ENCODE measurements around the gene CRKL.

CRKL gene

GRCh38 chr22:20983081-20983771 lies 66.0 kb downstream of the CRKL start:
- DNase-seq: no peak

DNA sequence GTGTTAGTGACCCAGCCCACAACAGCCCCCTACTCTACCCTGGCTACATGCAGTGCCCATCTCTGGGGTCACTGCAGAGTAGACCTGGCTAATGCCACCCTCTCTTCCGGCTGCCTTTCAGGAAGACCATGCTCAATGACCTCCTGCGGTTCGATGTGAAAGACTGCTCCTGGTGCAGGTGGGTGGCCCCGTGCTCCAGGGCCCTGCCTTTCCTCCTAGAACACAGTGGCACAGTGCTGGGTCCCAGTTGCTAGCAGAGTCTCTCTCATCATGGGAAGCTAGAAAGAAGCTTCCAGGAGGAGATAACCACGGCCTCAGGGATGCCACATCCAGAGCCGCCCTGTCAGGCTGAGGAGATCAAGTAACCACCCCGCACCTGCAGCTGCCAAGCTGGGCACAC lies 68.5 kb downstream of the CRKL start:
- DNase-seq: no peak

- DNase-seq: no peak
Observed at GRCh38 chr22:20986365-20986764, 69.2 kb downstream of the CRKL start.

GRCh38 chr22:20987375-20987774 lies 70.2 kb downstream of the CRKL start:
- no peak for DNase-seq

- DNase-seq: no peak
Observed at GRCh38 chr22:20988573-20989322, 71.5 kb downstream of the CRKL start.

DNA sequence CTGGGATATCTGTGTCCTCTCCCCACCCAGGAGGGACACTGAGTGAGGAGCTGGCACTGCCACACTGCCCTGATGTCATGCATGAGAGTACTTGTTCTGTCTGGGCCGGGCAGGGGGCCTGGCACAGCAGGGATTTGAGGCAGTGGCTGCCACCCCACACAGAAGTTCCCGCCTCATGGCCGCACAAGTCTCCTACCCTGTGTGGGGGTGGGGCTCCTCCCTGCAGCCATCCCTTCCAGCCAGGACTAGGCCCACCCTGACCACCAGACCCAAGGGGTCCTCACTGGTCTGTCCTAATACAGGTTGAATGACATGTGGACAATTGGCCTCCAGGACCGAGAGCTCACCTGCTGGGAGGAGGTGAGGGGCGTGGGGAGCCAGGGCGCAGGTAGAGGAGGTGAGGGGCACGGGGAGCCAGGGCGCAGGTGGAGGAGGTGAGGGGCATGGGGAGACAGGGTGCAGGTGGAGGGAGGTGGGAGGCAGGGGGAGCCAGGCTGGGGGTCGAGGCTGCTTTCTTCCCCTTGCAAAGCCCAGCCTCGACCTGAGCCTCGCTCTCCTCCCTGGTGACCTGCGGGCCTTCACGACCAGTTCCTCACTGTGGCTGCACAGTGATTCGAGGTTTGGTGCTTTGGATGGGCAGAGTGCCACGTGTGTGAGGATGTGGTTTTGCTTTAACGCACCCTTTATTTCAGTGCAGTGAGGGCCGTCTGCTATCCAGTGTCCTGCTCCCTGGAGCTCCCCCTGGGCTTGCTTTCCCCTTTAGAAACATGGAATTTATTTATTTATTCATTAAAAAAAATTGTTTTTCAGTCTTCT lies 72.3 kb downstream of the CRKL start:
- DNase-seq: no peak

GRCh38 chr22:20990184-20991180 lies 73.3 kb downstream of the CRKL start:
- DNase-seq: no peak

- DNase-seq: no peak
Observed at GRCh38 chr22:20991252-20992055, 74.2 kb downstream of the CRKL start.

DNA sequence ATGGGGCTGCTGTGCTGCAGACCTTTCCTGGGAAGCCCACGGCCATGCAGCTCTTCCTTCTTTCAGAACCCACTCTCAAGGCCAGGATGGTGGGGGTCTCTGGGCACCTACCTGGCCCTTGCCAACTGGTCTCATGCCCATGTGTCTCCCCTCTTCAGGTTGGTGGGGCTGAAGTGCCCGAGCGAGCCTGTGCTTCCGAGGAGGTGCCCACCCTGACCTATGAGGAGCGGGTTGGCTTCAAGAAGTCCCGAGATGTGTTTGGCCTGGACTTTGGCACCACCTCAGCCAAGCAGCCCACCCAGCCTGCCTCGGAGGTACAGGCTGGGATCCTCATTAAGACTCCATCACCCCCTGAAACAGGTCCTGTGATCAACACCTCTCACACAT lies 74.8 kb downstream of the CRKL start:
- no peak for DNase-seq

DNA sequence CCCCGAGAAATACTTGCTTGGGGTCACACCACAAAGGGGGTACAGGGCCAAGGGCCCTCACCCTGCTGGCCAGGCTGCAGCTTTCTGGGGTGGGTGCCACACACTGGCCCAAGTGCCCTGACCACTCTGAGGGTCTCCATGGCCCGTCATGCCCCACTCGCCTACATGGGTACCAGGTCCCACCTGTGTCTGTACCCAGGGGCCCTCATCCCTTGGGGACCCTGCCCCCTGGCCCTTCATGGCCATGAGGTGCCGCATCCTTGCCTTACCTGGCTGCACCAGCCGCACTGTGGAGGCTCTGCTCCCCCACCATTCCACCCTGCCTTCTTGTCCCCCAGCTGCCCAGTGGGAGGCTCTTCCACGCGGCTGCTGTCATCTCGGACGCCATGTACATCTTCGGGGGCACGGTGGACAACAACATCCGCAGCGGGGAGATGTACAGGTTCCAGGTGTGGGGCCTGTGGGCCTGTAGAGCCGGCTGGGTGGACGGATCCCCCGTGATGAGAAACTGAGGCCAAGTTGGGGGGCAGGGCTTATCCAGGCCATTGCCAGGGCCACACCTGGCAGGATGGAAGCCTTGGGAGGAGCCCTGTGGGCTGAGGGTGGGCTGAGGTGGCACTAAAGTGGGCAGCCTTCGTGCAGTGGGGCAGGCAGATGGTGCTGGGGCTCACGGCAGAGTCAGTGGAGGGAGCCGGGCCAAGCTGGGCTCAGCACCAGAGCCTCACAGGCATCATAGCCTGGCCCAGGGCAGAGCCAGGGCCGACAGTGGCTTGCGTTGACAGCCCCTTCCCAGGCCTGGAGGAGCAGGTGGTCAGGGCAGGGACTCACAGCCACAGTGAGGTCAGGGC lies 75.5 kb downstream of the CRKL start:
- no peak for DNase-seq

GRCh38 chr22:20993304-20994127 lies 76.3 kb downstream of the CRKL start:
- DNase-seq: no peak

GRCh38 chr22:20994128-20994901 lies 77.1 kb downstream of the CRKL start:
- no peak for DNase-seq

- no peak for DNase-seq
Observed at GRCh38 chr22:20994902-20995241, 77.7 kb downstream of the CRKL start.

DNA sequence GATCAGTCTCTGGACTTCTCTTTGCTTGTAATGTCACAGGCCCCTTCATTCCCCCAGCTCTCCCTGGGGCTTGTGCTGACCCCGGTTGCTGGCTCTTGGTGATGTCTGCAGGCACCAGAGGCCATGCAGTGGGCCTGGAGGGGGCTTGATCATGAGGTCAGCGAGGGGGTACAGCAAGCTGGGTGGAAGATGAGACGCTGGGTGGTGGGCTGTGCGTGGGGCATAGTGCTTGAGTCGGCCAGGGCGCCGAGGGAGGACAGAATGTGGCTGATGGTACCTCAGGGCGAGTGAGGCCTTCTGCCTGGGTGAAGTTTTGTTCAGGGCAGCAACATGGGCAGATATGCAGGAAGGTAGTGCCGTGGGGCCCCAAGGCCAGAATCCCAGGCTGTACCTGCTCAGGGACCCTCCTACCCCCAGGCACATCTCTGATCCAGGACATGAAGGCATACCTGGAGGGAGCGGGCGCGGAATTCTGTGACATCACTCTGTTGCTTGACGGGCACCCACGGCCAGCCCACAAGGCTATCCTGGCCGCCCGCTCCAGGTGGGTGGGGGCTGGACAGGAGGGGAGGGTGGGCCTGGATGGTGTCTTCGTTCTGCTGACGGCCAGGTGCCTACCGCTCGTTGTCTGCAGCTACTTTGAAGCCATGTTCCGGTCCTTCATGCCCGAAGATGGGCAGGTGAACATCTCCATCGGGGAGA lies 78.3 kb downstream of the CRKL start:
- no peak for DNase-seq

- DNase-seq: no peak
Observed at GRCh38 chr22:20996031-20996410, 78.8 kb downstream of the CRKL start.

DNA sequence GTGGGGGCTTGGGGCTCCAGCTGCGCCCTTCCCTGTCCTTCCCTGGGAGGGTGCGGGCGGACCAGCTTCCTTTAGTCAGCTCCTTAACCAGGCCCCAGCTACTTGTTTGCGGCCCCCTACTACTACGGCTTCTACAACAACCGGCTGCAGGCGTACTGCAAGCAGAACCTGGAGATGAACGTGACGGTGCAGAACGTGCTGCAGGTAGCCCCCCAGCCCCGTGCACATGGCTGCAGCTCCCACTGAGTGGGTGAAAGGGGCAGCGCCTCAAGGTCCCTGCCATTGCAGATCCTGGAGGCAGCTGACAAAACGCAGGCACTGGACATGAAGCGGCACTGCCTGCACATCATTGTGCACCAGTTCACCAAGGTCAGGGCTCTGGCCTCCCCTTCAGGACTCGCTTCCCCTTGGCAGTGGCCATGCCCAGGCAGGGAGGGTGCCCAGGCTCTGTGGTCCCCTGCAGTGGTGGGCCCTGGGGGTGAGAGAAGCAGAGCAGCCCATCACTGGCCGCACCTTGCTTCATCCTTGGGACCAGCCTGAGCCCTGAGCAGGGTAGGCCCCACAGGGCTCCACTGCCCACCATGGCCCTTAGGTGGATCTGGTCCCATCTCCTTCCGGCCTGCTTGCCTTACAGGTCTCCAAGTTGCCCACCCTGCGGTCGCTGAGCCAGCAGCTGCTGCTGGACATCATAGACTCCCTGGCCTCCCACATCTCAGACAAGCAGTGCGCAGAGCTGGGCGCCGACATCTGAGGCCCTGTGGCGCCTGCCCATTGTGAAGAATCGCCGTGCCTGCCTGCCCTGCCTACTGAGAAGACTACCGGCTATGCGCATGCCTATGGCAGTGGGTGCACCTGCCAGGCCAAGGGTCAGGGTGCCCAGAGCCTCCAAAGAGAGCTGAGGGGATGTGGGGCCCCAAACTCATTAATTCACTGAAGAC lies 79.7 kb downstream of the CRKL start:
- DNase-seq: no peak
